Transverse colon (tissue), 4 donors: ENCODE measurements around the gene ALDOA.

Experiments
- CTCF ChIP-seq, 5 experiments: fragments of 200-600 bp in 3 of 5; fragments of 450-650 bp in 2 of 5; sonication (generic) in 3 of 5; IDR thresholded peaks; 1 replicate in 2 of 5; 2 replicates in 3 of 5; pipeline ENCODE4 v1.5.1; 2016 to 2017; ENCODE audit warnings: antibody characterized with exemption in 5 of 5, inconsistent platforms in 3 of 5, mild to moderate bottlenecking in 2 of 5, moderate library complexity in 1 of 5
- POLR2A ChIP-seq: fragments of 450-650 bp; IDR thresholded peaks from one replicate; pipeline ENCODE4 v1.6.1; 2016; ENCODE audit warnings: antibody characterized with exemption, mild to moderate bottlenecking, moderate library complexity
- POLR2AphosphoS5 ChIP-seq, 3 donors: sonication (generic); formaldehyde crosslinking; IDR thresholded peaks; one replicate each; pipeline ENCODE4 v1.6.1; 2016; ENCODE audit warnings: antibody characterized with exemption in 3 of 3

- TF ChIP-seq POLR2AphosphoS5 (IDR thresholded peaks at IDR 0.05) (peak in 2 of 3 donors; percentile 64 to 65), CTCF (IDR thresholded peaks at IDR 0.05) (peak in 3 of 5 experiments; percentile 15 to 23 (median 18)), POLR2A (peak; percentile 42)
These were observed 1.4 kb upstream of the ALDOA start for GRCh38 chr16:30063893-30064728.
